T-helper 2 cell treated with Interferon-gamma antibody and Interleukin-4, amounts not matched to agents 100 ng/mL and 5 ng/mL, for 36 hours (primary cell): ENCODE measurements around the gene PSME3IP1. TPM values are rescaled to one million over a fixed set of nuclear protein-coding genes. Genes with fewer than 3 reads are reported as not detected.

Experiments
- intact Hi-C: fragments of 100-400 bp; cut with micrococcal nuclease; formaldehyde crosslinking; loops from one replicate; pipeline ENCODE4 v1.15.1; 2023
- total RNA-seq: library from RNA; stranded (reverse); gene quantifications from 2 replicates; pipeline ENCODE4 v1.2.3, GENCODE V29; 2022

The PSME3IP1 gene
- total RNA-seq, 1 donor from 2014 or later: 123 TPM

- intact Hi-C loops: no loop called here
Measured at GRCh38 chr16:57172721-57173290, 13.0 kb downstream of the PSME3IP1 start.

DNA sequence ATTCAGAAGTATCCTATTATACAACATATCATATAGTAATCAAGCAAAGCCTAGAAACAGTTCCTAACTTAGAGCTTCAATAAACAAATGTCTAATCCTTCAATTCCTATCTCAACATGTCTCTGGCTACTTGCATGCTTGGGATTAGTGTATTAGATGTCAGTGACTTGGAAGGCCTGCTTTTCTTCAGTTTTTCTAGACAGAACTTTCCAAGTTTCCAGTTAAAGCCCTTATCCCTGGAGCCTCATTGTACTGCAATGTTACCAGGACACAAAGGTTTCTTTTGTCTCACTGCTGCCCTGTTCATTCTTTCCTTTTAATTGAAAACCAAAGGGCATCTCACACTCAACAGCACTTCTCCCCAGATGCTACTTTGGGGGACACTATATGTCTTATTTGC is 16.5 kb downstream of the PSME3IP1 start:
- intact Hi-C loops: loop anchor here (2.0 kb wide), 1 partner anchor 77 kb away; the partner anchor contains the start of gene CPNE2

DNA sequence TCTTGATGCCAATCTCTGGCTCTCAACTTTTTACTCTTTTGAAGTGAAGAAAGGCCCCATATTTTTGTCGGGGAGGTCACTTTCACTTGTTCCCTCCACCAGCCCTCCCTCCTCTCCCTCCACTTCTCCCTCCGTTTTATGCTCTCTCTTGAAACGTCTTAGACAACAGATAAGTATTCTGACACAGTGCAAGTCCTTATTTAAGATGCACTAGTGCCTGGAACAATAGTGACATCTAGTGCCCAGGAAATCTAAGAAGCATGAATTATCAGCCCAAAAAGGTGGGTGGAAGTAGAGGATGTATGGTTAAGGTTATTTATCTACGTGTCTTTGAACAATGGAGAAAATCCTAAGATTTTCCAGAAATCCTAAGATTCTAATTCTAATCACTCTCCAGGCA is 17.9 kb downstream of the PSME3IP1 start:
- intact Hi-C loops: loop anchor here (1.0 to 2.0 kb wide), 3 partner anchors 75 to 204 kb away; partner anchors contain the start of gene CPNE2

DNA sequence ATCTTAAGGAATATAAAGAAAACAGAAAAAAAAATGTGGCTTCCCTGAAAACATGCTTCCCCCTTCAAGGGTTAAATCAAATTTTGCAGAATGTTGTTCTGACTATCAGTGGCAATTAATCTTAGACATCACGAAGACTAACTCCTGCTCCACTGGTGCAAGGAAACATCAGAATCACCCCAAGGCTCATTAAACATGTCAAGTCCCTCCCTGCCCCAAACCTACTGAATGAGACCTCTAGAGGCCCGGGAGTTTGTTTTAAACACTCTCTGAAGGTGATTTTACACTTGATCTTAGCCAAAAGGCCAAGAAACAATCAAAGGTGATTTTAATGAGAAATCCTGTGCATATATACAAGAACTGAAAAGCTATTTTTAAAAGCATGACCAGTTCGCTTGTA is 18.3 kb downstream of the PSME3IP1 start:
- intact Hi-C loops: no loop called here

GRCh38 chr16:57166951-57167350 is 18.9 kb downstream of the PSME3IP1 start:
- intact Hi-C loops: no loop called here

DNA sequence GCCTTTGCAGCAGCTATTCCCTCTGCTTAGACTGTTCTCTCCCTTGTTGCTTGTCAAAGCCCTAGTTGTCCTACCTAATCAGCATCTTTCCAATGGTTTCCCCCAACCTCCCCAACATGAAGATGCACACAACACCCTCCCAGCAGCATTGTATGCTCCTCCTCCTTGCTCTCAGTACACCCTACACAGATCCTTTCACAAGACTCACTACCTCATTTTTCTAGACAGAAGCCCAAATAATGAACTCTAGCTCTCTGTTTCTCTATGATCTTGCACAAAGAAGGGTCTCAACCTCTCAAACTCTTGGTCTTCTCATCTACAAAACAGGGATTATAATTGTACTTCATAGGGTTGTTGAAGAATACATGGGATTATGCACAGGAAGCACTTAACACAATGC is 19.4 kb downstream of the PSME3IP1 start:
- intact Hi-C loops: no loop called here

GRCh38 chr16:57165938-57166337 is 19.9 kb downstream of the PSME3IP1 start:
- intact Hi-C loops: no loop called here

GRCh38 chr16:57165483-57165882 is 20.4 kb downstream of the PSME3IP1 start:
- intact Hi-C loops: no loop called here

DNA sequence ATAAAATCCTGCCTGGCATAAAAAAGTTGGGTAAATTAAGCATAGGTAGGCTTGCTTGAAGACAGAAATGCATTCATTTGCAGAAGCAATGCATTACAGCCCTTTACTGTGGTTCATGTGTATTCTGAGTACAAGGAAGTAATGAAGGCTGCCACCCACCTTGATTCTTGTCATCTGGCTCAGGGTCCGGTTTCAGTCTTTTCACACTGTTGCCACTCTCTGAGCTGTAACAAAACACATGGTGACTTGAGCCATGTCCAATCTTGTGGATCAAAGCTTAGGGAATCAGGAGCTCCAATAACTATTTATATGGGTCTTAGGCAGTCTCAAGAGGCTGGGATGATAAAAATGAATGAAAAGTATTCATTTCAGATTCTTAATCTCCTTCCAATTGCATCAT is 22.0 kb downstream of the PSME3IP1 start:
- intact Hi-C loops: no loop called here

- intact Hi-C loops: no loop called here
Measured at GRCh38 chr16:57159447-57159846, 26.4 kb downstream of the PSME3IP1 start.

- intact Hi-C loops: no loop called here
Measured at GRCh38 chr16:57157533-57157932, 28.3 kb downstream of the PSME3IP1 start.

GRCh38 chr16:57156351-57156703 is 29.5 kb downstream of the PSME3IP1 start:
- intact Hi-C loops: no loop called here

DNA sequence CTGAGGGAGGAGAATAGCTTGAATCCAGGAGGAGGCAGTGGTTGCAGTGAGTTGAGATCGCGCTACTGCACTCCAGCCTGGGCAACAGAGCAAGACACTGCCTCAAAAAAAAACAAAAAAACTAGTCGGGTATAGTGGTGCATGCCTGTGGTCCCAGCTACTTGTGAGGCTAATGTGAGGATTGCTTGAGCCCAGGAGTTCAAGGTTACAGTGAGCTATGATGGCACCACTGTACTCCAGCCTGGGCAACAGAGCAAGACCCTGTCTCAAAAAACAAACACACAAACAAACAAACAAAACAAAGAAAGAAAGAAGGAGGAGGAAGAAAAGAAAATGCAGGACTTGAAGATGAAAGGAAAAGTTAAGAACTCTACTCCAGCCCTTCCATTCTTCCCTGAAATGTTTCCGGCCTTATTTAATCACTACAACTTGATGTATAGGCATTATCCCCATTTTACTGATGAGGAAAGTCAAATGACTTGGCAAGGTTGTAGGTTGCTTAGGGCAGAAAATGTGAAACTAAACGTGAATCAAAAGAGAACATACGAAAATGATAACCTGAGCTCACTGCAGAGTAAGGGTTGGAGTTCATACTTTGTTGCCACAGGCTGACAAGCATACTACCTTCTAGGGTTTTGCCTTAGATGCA is 30.0 kb downstream of the PSME3IP1 start:
- intact Hi-C loops: no loop called here

DNA sequence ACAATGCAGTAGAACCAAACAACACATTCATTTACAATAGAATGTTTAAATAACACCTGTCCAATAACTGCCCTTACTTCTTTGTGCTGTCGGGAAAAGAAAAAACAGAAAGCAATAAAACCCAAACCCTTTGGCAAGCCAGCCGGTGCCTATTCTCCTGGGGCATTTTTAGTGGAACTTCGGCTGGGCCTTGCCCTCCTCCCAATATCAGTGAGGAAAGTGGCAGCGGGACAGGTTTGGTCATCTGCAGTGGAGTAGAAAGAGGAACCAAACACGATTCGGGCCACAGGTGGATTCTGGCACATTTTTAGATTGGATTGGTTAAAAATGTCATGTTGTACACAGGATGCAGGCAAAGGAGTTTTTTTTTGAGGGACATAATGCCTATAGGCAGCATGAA is 32.0 kb downstream of the PSME3IP1 start:
- intact Hi-C loops: no loop called here

- intact Hi-C loops: no loop called here
Measured at GRCh38 chr16:57152096-57153093, 33.4 kb downstream of the PSME3IP1 start.

GRCh38 chr16:57151369-57151768 is 34.5 kb downstream of the PSME3IP1 start:
- intact Hi-C loops: no loop called here

DNA sequence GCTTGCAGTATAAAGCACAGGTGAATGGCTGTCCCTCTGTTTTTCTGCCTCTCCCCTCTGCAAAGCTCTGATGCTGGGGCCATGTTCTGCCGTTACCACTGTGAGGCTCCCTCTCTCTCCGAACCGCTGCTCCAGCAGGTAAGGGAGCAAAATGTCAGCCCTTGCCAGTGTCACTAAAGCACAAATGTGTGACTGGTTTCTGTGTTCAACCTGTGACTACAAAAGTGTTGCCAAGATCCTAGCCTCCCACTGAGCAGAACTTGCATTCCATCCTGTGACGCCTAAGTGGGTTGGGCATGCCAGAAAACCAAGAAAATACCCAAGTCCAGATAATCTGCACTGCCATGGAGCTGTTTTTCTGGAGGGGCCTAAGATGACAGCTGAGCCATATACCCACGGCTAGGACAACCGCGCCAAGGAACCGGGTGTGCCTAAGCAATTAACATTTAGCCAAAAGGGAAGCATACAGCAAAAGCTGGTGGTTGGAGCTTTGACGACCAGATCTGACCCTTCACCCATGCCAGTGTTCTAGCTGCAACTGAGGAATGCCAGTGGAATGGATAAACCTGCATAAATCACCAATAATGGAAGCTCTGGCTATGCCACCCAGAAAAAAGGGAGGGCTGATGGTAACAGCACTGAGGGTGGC is 35.0 kb downstream of the PSME3IP1 start:
- intact Hi-C loops: no loop called here

- intact Hi-C loops: no loop called here
Measured at GRCh38 chr16:57149391-57149790, 36.4 kb downstream of the PSME3IP1 start.

DNA sequence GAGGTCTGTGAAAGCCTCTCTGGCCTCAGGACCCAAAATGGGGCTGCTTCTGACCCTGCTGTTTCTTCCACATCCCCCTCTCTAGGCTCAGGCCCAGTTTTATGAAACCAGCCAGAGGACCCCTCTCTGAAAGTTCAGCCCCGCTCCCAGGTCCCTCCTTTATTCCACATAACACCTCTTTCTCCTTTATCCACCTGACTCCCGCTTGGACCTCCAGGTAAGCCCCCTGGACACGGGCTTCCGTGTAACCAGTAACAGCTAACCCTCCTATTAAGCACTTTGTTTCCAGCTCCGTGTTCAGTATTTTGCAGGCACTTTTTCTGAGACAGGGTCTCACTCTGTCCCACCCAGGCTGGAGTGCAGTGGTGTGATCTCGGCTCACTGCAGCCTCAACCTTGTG is 37.4 kb downstream of the PSME3IP1 start:
- intact Hi-C loops: no loop called here

DNA sequence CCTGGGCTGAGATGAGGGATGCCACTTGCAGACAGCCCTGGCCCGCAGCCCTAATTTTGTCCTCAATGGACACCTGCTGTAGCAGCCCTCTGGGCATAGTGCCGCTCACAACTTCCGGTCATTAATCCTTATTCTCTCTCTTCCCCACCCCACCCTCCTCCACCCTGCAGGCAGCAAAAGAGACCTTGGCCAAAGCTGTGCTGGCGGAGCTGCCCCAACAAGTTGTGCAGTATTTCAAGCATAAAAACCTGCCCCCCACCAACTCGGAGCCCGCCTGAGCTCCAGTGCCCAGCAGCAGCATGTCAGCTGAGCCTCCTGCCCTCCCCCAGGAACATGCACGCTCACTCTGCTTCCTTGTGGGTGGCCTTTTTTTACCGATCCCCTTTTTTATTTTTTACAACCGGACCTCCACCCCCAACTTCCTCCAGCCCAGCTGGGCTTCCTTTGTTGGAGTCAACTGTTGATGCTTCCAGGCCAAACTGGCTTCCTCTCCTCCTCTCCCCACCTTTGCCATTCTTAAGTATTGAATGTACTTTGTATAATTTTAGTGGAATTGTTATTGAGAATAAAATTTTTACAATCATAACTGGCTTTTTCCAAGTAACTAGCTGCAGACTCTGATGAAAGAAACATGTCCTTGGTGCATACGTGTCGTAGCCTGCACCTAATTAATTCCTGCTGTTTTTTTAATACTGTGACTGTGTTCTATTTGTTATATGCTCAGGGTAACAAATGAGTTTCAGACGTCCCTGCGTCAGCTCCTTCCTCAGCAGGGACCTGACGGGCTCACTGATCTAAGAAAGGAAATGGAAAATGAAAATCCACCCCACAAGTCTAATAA is 38.2 kb downstream of the PSME3IP1 start:
- intact Hi-C loops: no loop called here

DNA sequence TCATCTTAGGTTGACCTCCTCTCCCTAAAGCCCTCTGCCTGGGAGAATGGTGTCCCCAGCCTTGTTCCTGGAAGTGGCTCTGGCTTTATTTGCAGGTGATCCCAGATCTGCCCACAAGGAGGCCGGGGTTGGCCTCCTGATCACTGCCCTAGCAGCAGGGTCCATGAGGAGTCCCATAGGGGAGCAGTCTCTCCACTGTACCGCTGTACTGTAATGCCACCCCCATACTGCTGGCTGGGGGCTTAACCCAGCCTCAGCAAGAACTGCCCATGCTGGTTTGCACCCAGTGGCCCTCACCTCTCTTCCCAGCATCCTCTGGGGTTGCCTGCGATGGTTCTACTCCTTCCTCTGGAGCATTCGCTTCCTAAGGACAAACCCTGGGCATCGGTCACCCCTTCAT is 39.1 kb downstream of the PSME3IP1 start:
- intact Hi-C loops: no loop called here
